ENCODE results near the gene UBR4. TPM values are rescaled to one million over a fixed set of nuclear protein-coding genes. Genes with fewer than 3 reads are reported as not detected.

UBR4 gene
- total RNA-seq, 1 experiment from 2014 or later, result 107 TPM

GRCh38 chr1:19139711-19140110, 70.4 kb downstream of the UBR4 start:
- ChIA-PET CTCF (no interaction called here), RAD21 (ENCODE audit: low non-redundant PET in 1 of 2, low total read pairs in 2 of 2, uncharacterized antibody in 2 of 2, unreplicated experiment in 2 of 2) (no interaction called here), POLR2A (no interaction called here)
- no TSS peak for BruUV-seq (replicated peaks)
- DNase-seq (ENCODE audit: low read depth, low spot score) (no peak), ATAC-seq (no peak)
- H3K9me2 ChIP-seq (ENCODE audit: insufficient read depth), result no peaks in the 10 kb centered on the region
- no peak overlapping the region for H3K4me2 ChIP-seq (ENCODE audit: low read length)
- no peaks in the 10 kb centered on the region for H3K9me3 ChIP-seq (ENCODE audit: control insufficient read depth in 1 of 2, insufficient read depth in 1 of 2, low read depth in 1 of 2, low read length in 2 of 2)
- no peaks in the 10 kb centered on the region for H3K4me1 ChIP-seq (ENCODE audit: control insufficient read depth in 1 of 2, insufficient read depth in 2 of 2, low read length in 2 of 2)
- no peak overlapping the region for H3K27ac ChIP-seq (ENCODE audit: low read depth, low read length)
- H3K9ac ChIP-seq (ENCODE audit: low read length), result no peak overlapping the region
- TF ChIP-seq ATF3 (IDR thresholded peaks at IDR 0.05), result no peak
- TF ChIP-seq SP1 (IDR thresholded peaks at IDR 0.05; ENCODE audit: low read depth), result no peak
- no peak for TF ChIP-seq ZFX (IDR thresholded peaks at IDR 0.05)
- TF ChIP-seq REST (IDR thresholded peaks at IDR 0.05; ENCODE audit: low read depth), result no peak
- no peak for TF ChIP-seq CBX3 (IDR thresholded peaks at IDR 0.05; ENCODE audit: low read depth)
- TF ChIP-seq CTCF (IDR thresholded peaks at IDR 0.05 in 2 of 3, conservative IDR thresholded peaks at IDR 0.05 in 1 of 3; ENCODE audit: borderline replicate concordance in 1 of 3, insufficient read depth in 1 of 3, low read depth in 2 of 3, low read length in 2 of 3), result no peak
- TF ChIP-seq FOSL1 (IDR thresholded peaks at IDR 0.05; ENCODE audit: low read depth), result no peak
- no peak for TF ChIP-seq YY1 (IDR thresholded peaks at IDR 0.05; ENCODE audit: extremely low read depth, insufficient replicate concordance, low read depth, low read length)
- H3K4me3 ChIP-seq (replicated peaks in 1 of 2; ENCODE audit: low read depth in 1 of 2, low read length in 2 of 2), result no peak overlapping the region
- no peaks in the 10 kb centered on the region; the same call in 1 of the 2 replicates for H3K79me2 ChIP-seq (ENCODE audit: insufficient read depth, low read length)
- H2AFZ ChIP-seq (ENCODE audit: low read depth, low read length, poor library complexity, severe bottlenecking), result no peak overlapping the region
- peaks cover 71 to 72% of the 10 kb centered on the region in 2 experiments for H3K36me3 ChIP-seq (ENCODE audit: control insufficient read depth in 1 of 2, insufficient read depth in 2 of 2, low read length in 2 of 2)
- intact Hi-C loops (cut with micrococcal nuclease), result no loop called here
- H3K27me3 ChIP-seq (ENCODE audit: insufficient read depth, low read length), result no peaks in the 10 kb centered on the region
- no peaks in the 10 kb centered on the region; the same call in 1 of the 2 replicates for H4K20me1 ChIP-seq (ENCODE audit: insufficient read depth)

Measured in HCT116 (cell line).